Endodermal cell (in vitro differentiated cells): ENCODE measurements around the gene TUBGCP6. TPM values are rescaled to one million over a fixed set of nuclear protein-coding genes. Genes with fewer than 3 reads are reported as not detected.

Experiments used
- DNase-seq: peaks from one replicate; pipeline ENCODE4 v3.0.0-alpha.2; 2017
- H3K27ac ChIP-seq: 2 replicates; pipeline ENCODE4 v1.5.1; 2013; ENCODE audit warnings: mild to moderate bottlenecking, low read depth, low read length, moderate library complexity
- H3K27me3 ChIP-seq: 2 replicates; pipeline ENCODE4 v1.6.1; 2013; ENCODE audit warnings: mild to moderate bottlenecking, low read length, moderate library complexity; ENCODE audit not compliant: insufficient read depth, control insufficient read depth, poor library complexity, severe bottlenecking
- H3K36me3 ChIP-seq: 2 replicates; pipeline ENCODE4 v1.7.0; 2013; ENCODE audit warnings: mild to moderate bottlenecking, low read length, moderate library complexity; ENCODE audit not compliant: control insufficient read depth, insufficient read depth
- H3K4me1 ChIP-seq: one replicate; pipeline ENCODE4 v1.7.0; 2013; ENCODE audit warnings: low read length; ENCODE audit not compliant: control insufficient read depth, insufficient read depth
- H3K4me3 ChIP-seq: 2 replicates; pipeline ENCODE4 v1.5.1; 2013; ENCODE audit warnings: mild to moderate bottlenecking, low read length, moderate library complexity
- H3K9ac ChIP-seq: 2 replicates; pipeline ENCODE4 v1.6.1; 2013; ENCODE audit warnings: mild to moderate bottlenecking, low read length, moderate library complexity; ENCODE audit not compliant: poor library complexity, severe bottlenecking; ENCODE audit errors: extremely low read depth
- H3K9me3 ChIP-seq: 2 replicates; pipeline ENCODE4 v1.6.1; 2013; ENCODE audit warnings: mild to moderate bottlenecking, low read length, moderate library complexity; ENCODE audit not compliant: control insufficient read depth
- H3K27ac Mint-ChIP-seq: 2 replicates; pipeline ENCODE4 v1.8.0; 2020; ENCODE audit warnings: mixed read lengths
- H3K27me3 Mint-ChIP-seq: 2 replicates; pipeline ENCODE4 v1.8.0; 2021; ENCODE audit warnings: mild to moderate bottlenecking, mixed read lengths; ENCODE audit not compliant: insufficient read depth
- H3K36me3 Mint-ChIP-seq: 2 replicates; pipeline ENCODE4 v1.8.0; 2020; ENCODE audit warnings: low read depth, mixed read lengths
- H3K4me1 Mint-ChIP-seq: 2 replicates; pipeline ENCODE4 v1.8.0; 2020; ENCODE audit warnings: mixed read lengths
- H3K4me3 Mint-ChIP-seq: 2 replicates; pipeline ENCODE4 v1.8.0; 2020; ENCODE audit warnings: mild to moderate bottlenecking, moderate library complexity, mixed read lengths
- H3K9me3 Mint-ChIP-seq: 2 replicates; pipeline ENCODE4 v1.8.0; 2020; ENCODE audit warnings: mild to moderate bottlenecking, mixed read lengths
- CTCF ChIP-seq: fragments of 200-600 bp; sonication (generic); conservative IDR thresholded peaks from 2 replicates; pipeline ENCODE4 v1.5.0; 2021; ENCODE audit warnings: antibody characterized with exemption, mild to moderate bottlenecking
- WGBS, 2 experiments: methylation state at CpG; one replicate each; pipeline versions ENCODE4 v1.1.5 to v1.1.7; 2013; ENCODE audit warnings: missing lambda C conversion rate in 2 of 2, mixed read lengths in 1 of 2; ENCODE audit not compliant: insufficient coverage in 1 of 2, insufficient read length in 1 of 2; 5-methylcytosine and 5-hydroxymethylcytosine counted together
- total RNA-seq, 2 donors: library from RNA; stranded (reverse); fragmentation: NEBNext Ultra II Directional in 1 of 2; extraction: Animal tissue kit (Norgen Biotek cat#: 25700) in 1 of 2; gene quantifications; 2 replicates in 1 of 2; 3 replicates in 1 of 2; pipeline ENCODE4 v1.2.1, GENCODE V29; 2021

TUBGCP6 gene
- total RNA-seq, 2 donors from 2014 or later: 43.7 to 46.0 TPM

DNA sequence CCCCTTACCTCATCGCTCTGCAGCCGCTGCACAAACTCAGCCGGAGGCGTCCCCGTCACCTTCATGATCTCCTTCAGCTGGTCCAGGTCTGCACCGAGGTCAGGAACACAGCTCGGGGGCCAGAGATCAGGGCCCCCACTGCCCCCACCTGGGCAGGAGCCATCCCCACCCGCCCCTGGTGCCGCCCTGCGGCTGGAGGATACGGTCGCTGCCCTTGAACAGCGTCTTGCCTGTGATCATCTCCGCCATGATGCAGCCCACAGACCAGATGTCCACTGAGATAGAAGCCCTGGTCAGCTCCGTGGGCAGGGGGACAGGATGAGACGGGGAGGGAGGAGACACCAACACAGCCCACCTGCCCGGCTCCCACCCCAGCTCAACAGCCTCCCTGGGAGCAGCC lies 10.8 kb upstream of the TUBGCP6 start:
- WGBS, 2 experiments: 93% methylated on average over 3 to 17 of the region's 17 CpGs
- no peak overlapping the region for H3K4me3 ChIP-seq
- Mint-ChIP-seq H3K27me3 (no peaks in the 10 kb centered on the region), H3K4me1 (no peaks in the 10 kb centered on the region), H3K27ac (no peak overlapping the region), H3K9me3 (no peaks in the 10 kb centered on the region), H3K36me3 (peaks cover 12% of the 10 kb centered on the region), H3K4me3 (no peak overlapping the region)
- H3K27ac ChIP-seq: no peak overlapping the region
- no peak for TF ChIP-seq CTCF
- H3K4me1 ChIP-seq: no peaks in the 10 kb centered on the region
- H3K9ac ChIP-seq: no peak overlapping the region
- DNase-seq: no peak
- H3K27me3 ChIP-seq: no peaks in the 10 kb centered on the region
- H3K9me3 ChIP-seq: no peaks in the 10 kb centered on the region
- peaks cover 10% of the 10 kb centered on the region for H3K36me3 ChIP-seq

DNA sequence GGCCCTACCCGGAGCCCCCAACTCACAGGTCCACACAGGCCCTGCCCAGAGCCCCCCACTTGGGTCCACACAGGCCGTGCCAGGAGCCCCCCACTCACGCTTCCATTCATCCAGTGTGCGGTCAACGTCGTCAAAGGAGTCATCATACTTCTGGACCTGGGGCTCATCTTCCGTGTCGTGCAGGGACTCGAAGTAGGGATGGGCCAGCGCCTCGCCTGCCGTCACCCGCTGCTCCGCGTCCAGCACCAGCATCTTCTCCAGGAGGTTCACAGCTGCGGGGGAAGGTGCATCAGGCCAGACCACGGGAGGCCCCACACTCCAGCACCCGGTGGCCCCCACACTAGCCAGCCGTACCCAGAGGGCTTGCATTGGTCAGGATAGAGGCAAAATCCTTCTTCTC lies 10.3 kb upstream of the TUBGCP6 start:
- Histone ChIP-seq H3K9ac (no peak overlapping the region), H3K4me1 (no peaks in the 10 kb centered on the region), H3K9me3 (no peaks in the 10 kb centered on the region), H3K4me3 (no peak overlapping the region), H3K27me3 (no peaks in the 10 kb centered on the region), H3K27ac (no peak overlapping the region), H3K36me3 (peaks cover 10% of the 10 kb centered on the region)
- no peaks in the 10 kb centered on the region for H3K9me3 Mint-ChIP-seq
- no peak for DNase-seq
- H3K27me3 Mint-ChIP-seq: no peaks in the 10 kb centered on the region
- 87 to 93% methylated on average over 12 to 19 of the region's 19 CpGs for WGBS, 2 experiments
- H3K36me3 Mint-ChIP-seq: peaks cover 12% of the 10 kb centered on the region
- H3K4me3 Mint-ChIP-seq: no peak overlapping the region
- no peak for TF ChIP-seq CTCF
- H3K4me1 Mint-ChIP-seq: no peaks in the 10 kb centered on the region
- H3K27ac Mint-ChIP-seq: no peak overlapping the region

DNA sequence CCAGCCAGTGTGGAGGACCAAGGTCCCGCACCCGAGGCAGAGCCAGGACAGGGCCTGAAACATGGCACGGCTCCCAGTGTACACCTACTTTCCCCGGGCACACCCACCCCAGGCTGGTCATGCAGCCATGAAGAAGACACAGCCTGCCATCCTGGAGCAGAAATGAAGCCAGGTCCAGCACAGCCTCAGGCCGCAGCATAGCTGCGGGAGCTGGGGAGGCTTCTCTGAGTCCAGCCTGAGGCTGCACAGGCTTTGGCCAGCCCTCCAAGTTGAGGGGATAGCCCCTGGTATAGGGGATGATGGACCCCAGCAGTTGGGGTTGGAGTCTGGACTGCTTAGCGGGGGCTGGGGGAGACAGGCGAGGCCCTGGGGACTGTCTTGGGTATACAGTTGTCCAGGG lies 9.1 kb upstream of the TUBGCP6 start:
- Histone ChIP-seq H3K4me1 (no peaks in the 10 kb centered on the region), H3K27me3 (no peaks in the 10 kb centered on the region), H3K4me3 (no peak overlapping the region), H3K27ac (no peak overlapping the region), H3K36me3 (peaks cover 10% of the 10 kb centered on the region), H3K9me3 (no peaks in the 10 kb centered on the region), H3K9ac (no peak overlapping the region)
- TF ChIP-seq CTCF: no peak
- no peaks in the 10 kb centered on the region for H3K9me3 Mint-ChIP-seq
- H3K27me3 Mint-ChIP-seq: no peaks in the 10 kb centered on the region
- 84 to 97% methylated on average over 5 to 8 of the region's 8 CpGs for WGBS, 2 experiments
- no peak for DNase-seq
- H3K4me3 Mint-ChIP-seq: no peak overlapping the region
- peaks cover 10% of the 10 kb centered on the region for H3K36me3 Mint-ChIP-seq
- no peaks in the 10 kb centered on the region for H3K4me1 Mint-ChIP-seq
- no peak overlapping the region for H3K27ac Mint-ChIP-seq
